Measurements from ENCODE around the gene SCAMP3.

- TF ChIP-seq EZH2 (IDR thresholded peaks at IDR 0.05; ENCODE audit: insufficient read depth, poor library complexity, severe bottlenecking) (no peak), EZH2phosphoT487 (IDR thresholded peaks at IDR 0.05; ENCODE audit: insufficient read depth, low read depth) (no peak)
Measured at GRCh38 chr1:155209312-155209721, 52.8 kb downstream of the SCAMP3 start.
